Activated T-helper 1 cell treated with anti-CD3 and anti-CD28 coated beads, Interleukin-2, amount 50 U/mL, for 16 hours (primary cell): ENCODE results near the gene HMCN2.

Source experiments
- DNase-seq, 2 donors: peaks; one replicate each; pipeline ENCODE4 v3.0.0-alpha.2; 2020; ENCODE audit warnings: low read depth in 1 of 2, low spot score in 1 of 2

HMCN2 gene

DNA sequence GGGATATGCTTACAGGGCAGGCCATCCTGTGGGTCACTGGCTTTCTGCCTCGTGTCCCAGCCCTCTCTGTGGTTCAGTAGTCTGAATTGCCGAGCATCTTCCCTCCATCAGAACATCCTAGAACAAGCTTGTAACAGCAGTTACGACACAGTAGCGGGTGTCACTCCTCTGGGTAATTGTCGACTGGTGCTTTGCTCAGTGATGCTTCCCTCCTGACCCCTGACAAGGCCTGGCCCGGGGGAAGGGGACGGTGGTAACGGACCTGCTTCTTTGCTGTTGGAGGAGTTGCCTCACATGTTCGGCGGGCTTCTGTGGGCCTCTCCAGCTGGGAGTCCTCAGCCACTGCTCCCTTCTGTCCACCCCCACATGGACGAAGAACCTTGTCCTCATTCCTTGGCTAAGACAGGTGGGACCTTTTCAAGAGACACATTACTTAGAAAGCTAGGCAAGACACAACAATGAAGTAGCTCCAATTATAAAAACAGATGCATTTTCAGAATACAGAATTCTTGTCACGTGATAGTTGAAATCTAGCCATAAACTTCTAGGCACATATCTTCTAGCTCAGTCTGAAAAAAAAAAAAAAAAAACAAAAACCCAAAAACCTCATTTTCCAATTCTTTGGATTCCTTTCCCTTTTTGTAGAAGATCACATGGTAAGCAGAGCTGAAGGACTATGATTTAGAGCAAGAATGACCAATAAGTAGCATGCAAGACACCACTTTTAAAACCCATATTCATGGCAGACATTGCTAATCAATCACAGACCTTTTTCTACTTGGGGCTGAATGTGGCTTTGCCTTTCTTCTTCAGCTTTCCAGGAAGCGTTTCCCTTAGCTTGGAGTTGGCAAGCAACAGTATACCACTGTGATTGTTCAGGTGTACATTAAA is 25.0 kb downstream of the HMCN2 start:
- DNase-seq: no peak

DNA sequence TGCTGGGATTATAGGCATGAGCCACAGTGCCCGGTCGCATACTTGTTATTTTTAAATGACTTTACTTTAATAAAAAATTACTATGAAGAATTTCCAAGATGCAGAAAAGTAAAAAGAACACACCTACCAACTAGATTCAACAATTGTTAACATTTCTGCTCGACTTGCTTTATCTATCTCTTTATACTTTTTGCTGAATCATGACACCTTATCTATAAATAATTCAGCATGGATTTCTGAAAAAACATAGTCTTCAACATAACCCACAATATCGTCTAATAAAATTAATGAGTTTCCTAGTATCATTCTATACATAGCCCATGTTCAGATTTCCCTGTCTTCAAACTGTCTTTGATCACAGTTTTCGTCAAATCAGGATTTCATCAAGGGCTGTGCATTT is 25.9 kb downstream of the HMCN2 start:
- no peak for DNase-seq

DNA sequence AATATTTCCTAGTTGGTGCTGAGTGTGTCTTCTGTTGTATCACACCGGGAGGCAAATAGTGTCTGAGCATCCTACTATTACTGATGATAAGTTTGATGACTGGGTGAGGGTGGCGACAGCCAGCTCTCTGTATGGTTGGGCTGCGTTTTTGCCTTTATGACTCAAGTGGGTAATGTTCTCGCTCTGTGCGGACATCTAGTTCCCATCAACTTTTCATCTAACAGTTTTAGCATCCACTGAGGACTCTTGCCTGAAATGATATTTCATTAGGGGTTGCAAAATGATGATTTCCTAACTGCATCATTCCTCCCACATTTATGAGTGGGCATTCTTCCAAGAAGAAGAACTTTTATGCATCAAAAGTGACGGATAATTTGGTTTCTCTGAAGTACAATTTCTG is 26.5 kb downstream of the HMCN2 start:
- DNase-seq: no peak

DNA sequence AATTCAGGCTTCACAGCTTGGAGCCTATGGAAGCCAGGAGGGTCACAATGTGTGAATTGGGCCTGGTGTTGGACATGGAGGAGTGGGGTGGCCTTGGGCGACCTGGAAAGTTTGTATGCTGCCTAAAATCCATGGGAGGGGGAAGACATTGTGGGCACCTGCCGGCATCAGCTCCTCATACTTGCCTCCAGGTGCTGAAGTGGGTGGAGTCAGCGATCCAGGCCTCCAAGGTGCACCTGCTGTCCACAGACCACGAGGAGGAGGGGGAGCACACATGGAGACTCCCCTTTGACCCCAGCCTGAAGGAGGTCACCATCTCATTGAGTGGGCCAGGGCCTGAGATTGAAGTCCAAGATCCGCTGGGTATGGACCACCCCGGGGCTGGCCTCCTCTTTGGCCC is 29.1 kb downstream of the HMCN2 start:
- no peak for DNase-seq

DNA sequence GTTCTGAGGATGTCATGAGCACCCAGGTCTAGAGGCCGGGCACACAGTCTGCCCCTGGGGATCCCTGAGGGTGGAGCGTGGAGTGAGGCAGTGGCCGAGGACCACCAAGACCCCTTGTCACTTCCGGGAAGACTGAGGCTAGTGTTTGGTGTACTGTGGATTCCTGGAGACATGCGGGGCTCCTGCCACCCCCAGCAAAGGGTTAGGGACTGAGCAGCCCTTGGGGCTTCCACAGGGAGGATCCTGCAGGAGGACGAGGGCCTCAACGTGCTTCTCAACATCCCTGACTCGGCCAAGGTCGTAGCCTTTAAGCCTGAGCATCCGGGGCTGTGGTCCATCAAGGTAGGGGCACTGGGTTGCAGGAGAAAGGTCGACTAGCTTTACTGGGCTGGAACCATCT is 29.9 kb downstream of the HMCN2 start:
- no peak for DNase-seq

DNA sequence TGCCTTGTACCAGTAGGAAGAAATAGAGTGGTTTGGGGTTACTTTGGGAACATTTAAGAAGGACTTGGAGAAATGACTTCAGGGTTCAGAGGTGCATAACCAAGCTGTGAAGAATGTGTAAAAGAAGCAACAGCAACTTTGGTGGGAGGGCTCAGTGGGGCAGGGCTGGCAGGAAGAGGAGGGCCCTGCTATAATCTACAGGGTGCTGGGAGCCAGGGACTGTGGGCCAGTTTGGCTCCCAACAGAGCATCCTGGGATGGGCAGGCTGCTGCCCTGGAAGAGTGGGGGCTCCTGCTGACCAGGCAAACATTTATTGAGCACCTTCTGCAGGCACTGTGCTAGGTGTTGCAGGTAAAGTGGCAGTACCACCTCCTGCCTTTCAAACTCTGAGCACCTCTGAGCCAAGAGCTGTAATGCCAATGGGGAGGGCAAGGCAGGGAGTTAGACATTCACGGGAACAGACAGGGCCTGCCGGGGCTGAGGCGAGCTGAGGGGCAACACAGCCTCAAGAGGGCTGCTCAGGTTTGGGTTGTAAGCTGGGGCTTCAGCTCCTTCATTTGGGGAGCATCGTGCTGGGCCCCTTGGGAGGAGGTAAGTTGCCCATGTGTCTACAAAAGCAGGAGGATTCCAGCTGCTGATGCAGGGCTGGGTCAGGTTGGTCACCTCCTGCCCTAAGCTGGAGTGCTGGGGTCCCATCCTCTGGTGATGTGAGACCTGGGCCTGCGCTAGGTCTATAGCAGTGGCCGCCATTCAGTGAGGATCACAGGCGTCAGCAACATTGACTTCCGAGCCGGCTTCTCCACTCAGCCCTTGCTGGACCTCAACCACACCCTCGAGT is 30.6 kb downstream of the HMCN2 start:
- no peak for DNase-seq

DNA sequence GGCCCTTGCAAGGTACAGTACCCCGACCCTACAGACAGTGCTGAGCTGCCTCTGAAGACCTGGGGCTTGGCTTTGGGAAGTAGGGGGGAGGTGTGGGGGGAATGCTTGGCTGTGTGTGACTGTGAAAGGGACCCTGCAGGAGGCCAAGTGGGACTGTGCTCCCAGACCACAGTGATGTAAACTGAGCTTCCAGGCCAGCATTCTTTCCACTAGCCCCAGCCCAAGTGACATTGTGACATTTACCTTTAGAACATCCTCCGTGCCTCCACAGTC is 31.2 kb downstream of the HMCN2 start:
- no peak for DNase-seq

DNA sequence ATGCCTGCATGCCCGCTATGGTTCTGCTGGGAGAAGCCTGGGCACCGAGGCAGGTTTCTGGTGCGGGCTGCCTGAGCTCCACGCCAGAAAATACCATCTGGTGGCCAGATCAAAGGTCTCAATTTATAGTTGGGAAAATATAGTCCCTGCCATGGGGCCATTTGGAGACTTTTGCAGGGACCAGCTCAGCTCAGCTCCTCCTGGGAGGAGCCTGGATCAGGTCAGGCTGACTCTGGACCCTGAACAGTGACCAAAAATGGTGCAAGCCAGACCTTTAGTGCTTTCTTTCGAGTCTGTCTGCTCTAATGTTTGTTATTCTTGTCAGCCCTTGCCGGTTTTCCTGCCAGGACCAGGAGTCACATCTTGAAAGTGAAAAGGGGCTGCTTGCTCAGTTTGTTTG is 31.8 kb downstream of the HMCN2 start:
- no peak for DNase-seq

DNA sequence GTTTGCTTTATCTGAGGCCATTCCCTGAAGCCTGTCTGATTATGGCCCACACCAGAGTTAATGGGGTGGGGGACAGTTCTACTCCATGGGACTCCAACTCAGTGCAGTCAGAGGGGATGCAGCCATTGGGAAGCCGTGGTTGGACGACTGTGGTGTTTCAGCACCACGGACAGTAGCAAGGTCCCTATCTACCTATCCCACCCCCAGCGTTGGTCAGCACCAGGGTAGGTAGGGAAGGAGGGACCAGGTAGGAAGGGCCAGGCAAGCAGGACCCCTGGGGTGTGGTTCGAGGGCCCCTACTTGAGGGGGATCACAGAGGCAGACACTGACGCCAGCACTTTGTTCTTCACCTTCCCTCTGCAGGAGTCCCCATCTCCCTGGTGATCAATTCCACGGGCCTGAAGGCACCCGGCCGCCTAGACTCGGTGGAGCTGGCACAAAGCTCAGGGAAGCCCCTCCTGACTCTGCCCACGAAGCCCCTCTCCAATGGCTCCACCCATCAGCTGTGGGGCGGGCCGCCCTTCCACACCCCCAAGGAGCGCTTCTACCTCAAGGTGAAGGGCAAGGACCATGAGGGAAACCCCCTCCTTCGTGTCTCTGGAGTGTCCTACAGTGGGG is 33.2 kb downstream of the HMCN2 start:
- no peak for DNase-seq

DNA sequence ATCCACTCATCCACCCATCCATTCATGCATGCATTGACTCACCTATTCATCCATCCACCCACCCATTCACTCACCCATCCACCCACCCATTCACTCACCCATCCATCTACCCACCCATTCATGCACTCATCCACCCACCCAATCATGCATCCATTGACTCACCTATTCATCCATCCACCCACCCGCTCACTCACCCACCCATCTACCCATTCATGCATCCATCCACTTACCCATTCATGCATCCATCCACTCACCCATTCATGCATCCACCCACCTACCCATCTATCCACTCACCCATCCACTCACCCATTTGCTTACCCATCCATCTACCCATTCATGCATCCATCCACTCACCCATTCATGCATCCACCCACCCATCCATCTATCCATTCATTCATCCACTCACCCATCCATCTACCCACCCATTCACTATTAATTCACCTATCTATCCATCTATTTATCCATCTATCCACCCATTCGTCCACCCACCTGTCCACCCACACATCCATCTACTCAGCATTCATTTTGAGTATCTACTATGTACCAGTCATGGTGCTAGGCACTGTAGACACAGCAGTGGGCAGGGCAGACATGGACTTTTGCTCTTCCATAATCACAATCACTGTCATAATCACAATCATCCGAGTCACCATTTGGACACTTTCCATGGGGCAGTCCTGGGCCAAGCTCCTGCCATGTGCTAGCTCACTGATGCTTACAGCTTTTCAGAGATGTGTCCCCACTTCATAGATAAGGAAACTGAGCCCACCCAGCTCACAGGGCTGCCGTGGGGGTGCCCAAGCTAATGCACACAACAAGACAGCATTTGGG is 34.4 kb downstream of the HMCN2 start:
- DNase-seq: no peak

DNA sequence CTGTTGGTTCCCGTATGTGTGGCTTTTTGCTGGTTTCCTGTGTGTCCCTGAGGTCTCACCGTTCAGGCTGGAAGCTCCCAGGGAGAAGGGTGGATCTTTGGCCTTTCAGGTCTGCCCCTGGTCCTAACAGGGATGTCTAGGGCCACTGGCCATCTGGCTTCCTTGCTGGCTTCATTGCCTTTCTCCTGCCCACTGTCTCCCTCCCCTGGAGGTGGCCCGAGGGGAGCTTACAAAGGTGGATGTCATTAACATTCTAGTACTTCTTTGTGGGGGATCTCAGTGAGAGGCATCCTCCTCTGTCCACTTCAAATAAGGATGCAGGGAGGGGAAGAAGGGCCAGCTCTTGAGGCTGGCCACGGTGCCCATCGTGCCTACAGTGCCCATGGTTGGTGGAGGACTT is 35.2 kb downstream of the HMCN2 start:
- no peak for DNase-seq

DNA sequence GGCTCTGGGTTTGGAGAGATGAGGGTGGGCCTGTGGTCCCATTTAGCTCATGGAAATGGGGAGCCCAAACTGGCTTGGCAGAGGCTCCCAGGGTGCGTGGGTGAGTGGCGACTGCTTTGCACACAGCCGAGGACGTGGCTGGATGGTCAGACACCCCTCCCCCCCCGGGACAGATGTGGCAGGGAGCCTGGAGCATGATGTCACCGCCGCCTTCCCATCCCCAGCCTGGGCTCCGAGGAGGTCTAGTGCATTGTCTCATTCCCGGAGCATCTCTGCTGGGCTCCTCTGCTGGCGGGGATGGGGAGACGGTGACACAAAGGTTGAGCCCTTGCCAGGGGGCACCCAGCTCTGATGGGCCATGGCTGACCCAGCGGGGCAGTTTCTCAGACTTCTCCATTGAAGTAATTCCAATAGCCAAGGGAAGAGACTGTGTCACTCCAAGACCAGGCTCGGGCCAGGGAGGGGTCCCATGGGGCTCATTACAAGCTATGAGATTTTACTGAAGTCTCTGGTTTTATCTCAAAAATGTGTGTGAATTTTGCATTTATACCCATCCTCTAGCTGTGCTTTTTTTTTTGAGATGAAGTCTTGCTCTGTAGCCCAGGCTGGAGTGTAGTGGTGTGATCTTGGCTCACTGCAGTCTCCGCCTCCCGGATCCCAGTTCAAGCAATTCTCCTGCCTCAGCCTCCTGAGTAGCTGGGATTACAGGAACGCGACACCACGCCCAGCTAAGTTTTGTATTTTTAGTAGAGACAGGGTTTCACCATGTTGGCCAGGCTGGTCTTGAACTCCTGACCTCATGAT is 36.1 kb downstream of the HMCN2 start:
- DNase-seq: no peak

DNA sequence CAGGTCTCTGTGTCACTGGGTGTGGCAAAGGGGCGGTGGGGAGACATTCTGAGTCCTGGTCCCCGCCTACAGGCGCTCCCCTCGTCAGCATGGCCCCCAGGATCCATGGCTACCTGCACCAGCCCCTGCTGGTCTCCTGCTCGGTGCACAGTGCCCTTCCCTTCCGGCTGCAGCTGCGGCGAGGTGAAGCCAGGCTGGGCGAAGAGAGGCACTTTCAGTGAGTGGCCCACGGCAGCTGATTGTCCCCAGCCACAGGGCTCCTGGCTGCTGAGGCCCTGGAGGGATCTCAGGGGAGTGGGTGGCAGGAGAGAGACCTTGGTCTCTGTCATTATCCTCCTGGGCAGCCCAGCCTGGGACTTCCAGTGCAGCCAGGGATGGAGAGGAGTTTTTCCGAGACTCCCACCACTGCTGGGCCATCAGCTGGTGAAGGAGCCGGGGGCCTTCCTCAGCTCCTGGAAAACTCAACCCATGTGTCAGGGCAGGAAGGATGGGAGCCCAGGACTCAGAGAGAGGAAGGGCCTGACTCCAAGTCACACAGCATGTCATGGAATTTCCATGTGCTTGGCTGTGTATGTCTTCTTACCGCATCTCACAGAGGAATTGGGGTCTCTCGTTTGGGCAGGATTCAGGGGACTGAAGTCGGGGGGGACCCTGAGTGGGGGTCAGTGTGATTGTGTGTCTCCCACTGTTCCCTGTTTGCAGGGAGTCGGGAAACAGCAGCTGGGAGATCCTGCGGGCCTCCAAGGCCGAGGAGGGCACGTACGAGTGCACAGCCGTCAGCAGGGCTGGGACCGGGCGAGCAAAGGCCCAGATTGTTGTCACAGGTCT is 37.4 kb downstream of the HMCN2 start:
- DNase-seq: no peak

DNA sequence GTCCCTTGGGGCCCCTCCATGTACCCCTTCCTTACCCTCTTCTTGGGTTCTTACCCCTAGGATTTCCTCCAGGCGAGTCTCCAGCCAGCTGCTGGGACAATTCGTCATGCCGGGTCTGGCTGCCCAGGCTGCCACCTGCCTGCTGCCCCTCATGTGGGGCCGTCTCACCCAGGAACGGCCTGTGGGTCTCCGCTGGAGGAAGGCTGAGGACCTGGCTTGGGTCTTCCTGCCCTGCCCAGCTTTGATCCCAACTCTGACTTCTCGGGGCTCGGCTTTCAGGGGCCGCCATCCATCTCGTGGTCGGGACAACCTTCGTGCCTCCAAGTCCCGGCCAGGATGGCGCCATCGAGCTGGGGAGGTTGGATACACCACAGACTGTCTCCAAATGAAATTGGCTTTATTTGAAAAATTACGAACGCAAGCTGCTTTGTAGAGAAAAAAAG is 38.1 kb downstream of the HMCN2 start:
- no peak for DNase-seq

DNA sequence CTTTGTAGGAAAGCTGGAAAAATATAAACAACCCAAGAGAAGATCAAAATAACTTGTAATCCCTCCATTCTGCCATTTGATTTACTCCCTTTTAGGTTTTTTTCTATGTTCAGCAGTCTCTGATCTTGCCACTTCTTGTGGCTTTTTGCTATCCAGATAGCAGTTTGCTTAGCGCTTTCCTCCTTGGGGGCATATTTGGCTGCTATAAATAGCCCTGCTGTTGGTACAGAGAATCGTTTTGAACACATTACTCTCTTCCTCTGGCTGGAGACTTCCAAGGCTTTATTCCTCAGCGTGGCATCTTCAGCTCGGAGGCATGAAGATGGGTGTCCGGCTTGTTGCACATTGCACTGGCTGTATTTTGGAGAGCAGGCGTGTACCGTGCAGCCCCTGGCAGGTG is 38.6 kb downstream of the HMCN2 start:
- no peak for DNase-seq

DNA sequence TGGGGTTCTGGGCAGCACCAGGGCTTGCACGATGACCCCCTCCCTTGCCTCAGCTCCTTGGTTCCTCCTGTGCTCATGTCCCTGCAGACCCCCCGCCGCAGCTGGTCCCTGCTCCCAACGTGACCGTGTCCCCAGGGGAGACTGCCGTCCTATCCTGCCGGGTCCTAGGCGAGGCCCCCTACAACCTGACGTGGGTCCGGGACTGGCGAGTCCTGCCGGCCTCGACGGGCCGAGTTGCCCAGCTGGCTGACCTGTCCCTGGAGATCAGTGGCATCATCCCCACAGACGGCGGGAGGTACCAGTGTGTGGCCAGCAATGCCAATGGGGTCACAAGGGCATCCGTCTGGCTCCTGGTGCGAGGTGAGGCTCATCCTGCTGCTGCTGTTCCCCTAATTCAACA is 39.1 kb downstream of the HMCN2 start:
- DNase-seq: no peak

DNA sequence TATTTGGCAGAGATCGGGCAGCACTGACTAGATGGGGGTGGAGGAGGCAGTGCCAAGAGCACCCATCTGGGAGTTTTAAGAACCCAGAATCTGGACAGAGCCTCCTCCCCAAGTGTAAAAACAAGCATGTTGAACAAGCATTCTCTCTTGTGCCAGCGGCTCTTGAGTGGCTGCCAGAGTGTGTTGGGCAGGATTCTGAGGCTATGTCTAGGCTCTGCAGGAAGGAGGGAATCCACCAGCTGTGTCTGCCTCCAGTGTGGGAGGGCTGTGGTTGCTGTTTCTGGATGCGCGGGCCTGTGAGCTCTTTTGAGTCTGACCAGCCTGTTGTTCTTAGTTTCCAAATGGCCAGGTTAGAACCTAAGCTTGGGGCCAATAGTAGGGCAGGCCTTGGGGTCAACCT is 39.8 kb downstream of the HMCN2 start:
- no peak for DNase-seq

DNA sequence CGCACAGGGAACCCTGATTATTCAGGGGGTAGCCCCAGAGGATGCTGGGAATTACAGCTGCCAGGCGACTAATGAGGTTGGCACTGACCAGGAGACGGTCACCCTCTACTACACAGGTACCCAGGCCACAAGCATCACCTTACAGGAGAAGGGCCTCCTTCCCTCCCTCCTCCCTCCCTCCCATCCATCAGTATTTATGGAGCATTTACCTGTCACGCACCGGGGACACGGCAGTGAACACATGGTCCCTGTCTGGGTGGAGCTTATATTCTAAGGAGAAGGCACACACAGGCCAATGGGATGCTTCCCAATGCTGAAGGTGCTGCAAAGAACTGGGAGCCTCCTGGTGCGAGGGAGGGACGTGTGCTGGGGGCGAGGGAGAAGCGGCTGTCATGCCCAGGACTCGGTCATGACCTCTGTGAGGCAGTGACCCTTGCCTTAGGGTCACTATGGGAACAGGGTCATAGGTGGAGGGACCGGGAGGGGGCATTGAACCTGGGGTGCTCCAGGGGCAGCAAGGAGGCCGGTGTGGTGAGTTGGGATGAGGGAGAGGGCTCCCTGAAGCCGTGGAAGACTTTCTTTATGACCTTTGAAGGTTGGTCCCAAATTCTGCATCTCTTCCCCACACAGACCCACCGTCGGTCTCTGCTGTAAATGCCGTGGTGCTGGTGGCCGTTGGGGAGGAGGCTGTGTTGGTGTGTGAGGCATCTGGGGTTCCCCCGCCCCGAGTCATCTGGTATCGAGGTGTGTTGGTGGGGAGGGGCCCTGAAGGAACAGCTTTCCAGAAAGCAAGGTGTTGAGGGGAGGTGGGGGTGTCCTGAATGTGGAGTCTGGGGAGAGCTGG is 41.5 kb downstream of the HMCN2 start:
- DNase-seq: no peak

DNA sequence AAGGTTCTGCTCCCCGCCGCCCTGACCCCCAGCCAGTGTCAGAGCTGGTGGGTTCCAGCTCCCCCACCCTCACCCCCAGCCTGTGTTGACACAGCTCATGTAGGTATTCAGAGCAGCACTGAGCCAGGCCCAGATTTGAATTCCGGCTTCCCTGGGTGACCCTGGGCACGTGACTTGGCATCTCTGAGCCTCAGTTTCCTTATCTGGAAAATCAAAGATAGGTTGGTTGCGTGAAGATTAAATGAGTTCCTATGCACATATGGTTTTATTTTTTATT is 42.0 kb downstream of the HMCN2 start:
- no peak for DNase-seq
